HepG2 (cell line): Measurements from ENCODE around the gene FAP. TPM values are rescaled to one million over a fixed set of nuclear protein-coding genes. Genes with fewer than 3 reads are reported as not detected.

Source experiments
- ATAC-seq: fragments of 200-7000 bp; cut with Tn5 transposase; 3 replicates; pipeline ENCODE4 v1.9.1; 2020; ENCODE audit warnings: mild to moderate bottlenecking, moderate library complexity
- BruUV-seq: library from RNA; stranded (reverse); fragments of 400-500 nt; replicated peaks from 2 replicates; lab custom pipeline; 2021; lab: Mats Ljungman, UMichigan
- CTCF ChIA-PET: fragments of 300-600 bp; formaldehyde crosslinking; extraction: SDS; loops from one replicate; lab custom pipeline; 2021; ENCODE audit warnings: low total read pairs, inconsistent platforms, low intra/inter-chr PET ratio; lab: Yijun Ruan, JAX
- POLR2A ChIA-PET: fragments of 350-600 bp; sonication (Branson Sonifier 250); formaldehyde crosslinking; loops from one replicate; lab custom pipeline; 2020; ENCODE audit warnings: antibody characterized with exemption, inconsistent platforms; lab: Yijun Ruan, JAX
- DNase-seq: peaks from one replicate; pipeline ENCODE4 v3.0.0-alpha.2; 2015; ENCODE audit warnings: low spot score
- FAIRE-seq: peaks from 3 replicates; lab custom pipeline; 2011; peaks lifted over from hg19 to GRCh38; lab: Jason Lieb, UNC
- H2AFZ ChIP-seq: one replicate; pipeline ENCODE4 v1.6.1; 2011; ENCODE audit warnings: low read length, inconsistent platforms
- H3K27ac ChIP-seq: fragments of 300-600 bp; 3 replicates; pipeline ENCODE4 v1.8.0; 2011; ENCODE audit warnings: mixed run types, mild to moderate bottlenecking, mixed read lengths, low read length, inconsistent platforms; ENCODE audit not compliant: insufficient read depth; ENCODE audit errors: extremely low read length
- H3K27me3 ChIP-seq, 2 experiments: fragments of 200-600 bp in 1 of 2; 2 replicates in 1 of 2; 3 replicates in 1 of 2; pipeline versions ENCODE4 v1.6.0 to v1.8.0; 2011; ENCODE audit warnings: low read length in 2 of 2, mild to moderate bottlenecking in 2 of 2, moderate library complexity in 2 of 2, inconsistent platforms in 1 of 2; ENCODE audit not compliant: insufficient read depth in 2 of 2, control insufficient read depth in 1 of 2
- H3K36me3 ChIP-seq, 2 experiments: fragments of 200-600 bp in 1 of 2; replicated peaks in 1 of 2; 2 replicates in 1 of 2; 3 replicates in 1 of 2; pipeline versions ENCODE4 v1.5.1 to v1.8.0; 2011; ENCODE audit warnings: low read length in 2 of 2, inconsistent platforms in 1 of 2; ENCODE audit not compliant: insufficient read depth in 2 of 2, control insufficient read depth in 1 of 2
- H3K4me1 ChIP-seq: 2 replicates; pipeline ENCODE4 v1.5.1; 2012; ENCODE audit warnings: low read length, inconsistent platforms; ENCODE audit not compliant: insufficient read depth
- H3K4me2 ChIP-seq: 2 replicates; pipeline ENCODE4 v1.6.0; 2011; ENCODE audit warnings: low read depth, low read length, inconsistent platforms
- H3K4me3 ChIP-seq, 3 experiments: fragments of 200-600 bp in 1 of 3; sonication (generic), shearing (Covaris generic) in 1 of 3; replicated peaks in 1 of 3; 2 replicates each; pipeline ENCODE4 v1.5.1; 2011 to 2016; ENCODE audit warnings: low read length in 3 of 3, inconsistent platforms in 2 of 3, low read depth in 2 of 3, mild to moderate bottlenecking in 2 of 3, control low read depth in 1 of 3, mixed read lengths in 1 of 3; ENCODE audit not compliant: insufficient read depth in 1 of 3
- H3K79me2 ChIP-seq: one replicate; pipeline ENCODE4 v1.6.1; 2011; ENCODE audit warnings: low read length, inconsistent platforms; ENCODE audit not compliant: insufficient read depth
- H3K9ac ChIP-seq: 2 replicates; pipeline ENCODE4 v1.6.0; 2011; ENCODE audit warnings: mild to moderate bottlenecking, low read depth, low read length, inconsistent platforms; ENCODE audit not compliant: insufficient read depth
- H3K9me3 ChIP-seq: 2 replicates; pipeline ENCODE4 v1.5.1; 2012; ENCODE audit warnings: mild to moderate bottlenecking, low read length
- H4K20me1 ChIP-seq: 2 replicates; pipeline ENCODE4 v1.6.0; 2011; ENCODE audit warnings: inconsistent platforms, mild to moderate bottlenecking, low read length, moderate library complexity; ENCODE audit not compliant: insufficient read depth
- ARNTL ChIP-seq: sonication (generic); formaldehyde crosslinking; IDR thresholded peaks from 2 replicates; pipeline ENCODE4 v1.4.0; 2020; ENCODE audit warnings: mild to moderate bottlenecking, missing genetic modification reagents
- DZIP1 ChIP-seq: sonication (generic); formaldehyde crosslinking; IDR thresholded peaks from 2 replicates; pipeline ENCODE4 v1.5.0; 2020; ENCODE audit warnings: mild to moderate bottlenecking, missing genetic modification reagents
- IKZF4 ChIP-seq: sonication (generic); formaldehyde crosslinking; IDR thresholded peaks from 2 replicates; pipeline ENCODE4 v1.5.1; 2020; ENCODE audit warnings: borderline replicate concordance, mild to moderate bottlenecking, low read depth, missing genetic modification reagents; ENCODE audit errors: not compliant biosample characterization
- KDM5A ChIP-seq: fragments of 200-600 bp; sonication (generic); IDR thresholded peaks from 2 replicates; pipeline ENCODE4 v1.7.0; 2018; ENCODE audit warnings: antibody characterized with exemption, mild to moderate bottlenecking, low read length, borderline replicate concordance
- MATR3 ChIP-seq: sonication (generic); formaldehyde crosslinking; IDR thresholded peaks from 2 replicates; pipeline ENCODE4 v1.4.0; 2020; ENCODE audit warnings: missing genetic modification reagents
- YEATS2 ChIP-seq: sonication (generic); formaldehyde crosslinking; IDR thresholded peaks from 2 replicates; pipeline ENCODE4 v1.4.0; 2020; ENCODE audit warnings: missing genetic modification reagents, borderline replicate concordance
- ZNF724P ChIP-seq: sonication (generic); formaldehyde crosslinking; IDR thresholded peaks from 2 replicates; pipeline ENCODE4 v1.8.0; 2022; ENCODE audit warnings: missing genetic modification reagents, borderline replicate concordance
- WGBS: methylation state at CpG from one replicate; pipeline ENCODE4 v1.1.6; 2017; ENCODE audit warnings: low lambda C conversion rate; 5-methylcytosine and 5-hydroxymethylcytosine counted together
- in situ Hi-C: cut with HindIII; loops from 2 replicates; pipeline ENCODE4 v1.10.0; 2017; ENCODE audit warnings: low pct_unique_long_range_greater_than_20kb; ENCODE audit not compliant: extremely low pct_ligation_motif_present
- intact Hi-C: fragments of 100-400 bp; cut with micrococcal nuclease; formaldehyde crosslinking; loops from one replicate; pipeline ENCODE4 v1.10.0; 2022; ENCODE audit not compliant: unreplicated experiment
- polyA plus RNA-seq, 8 experiments: library from polyadenylated mRNA; depleted of rRNA in 3 of 8; stranded (reverse) in 7 of 8; unstranded in 1 of 8; fragments of >200 nt; fragmentation: Illumina TruSeq in 4 of 8; extraction: Trizol in 4 of 8; gene quantifications; 2 replicates each; pipeline versions ENCODE4 v1.2.1 to v1.2.3, GENCODE V29; 2011 to 2016; ENCODE audit warnings: low read depth in 4 of 8, missing spikeins in 1 of 8, mixed read lengths in 1 of 8; ENCODE audit not compliant: insufficient read depth in 1 of 8
- total RNA-seq, 5 experiments: library from RNA; depleted of rRNA; stranded (reverse); fragments of >200 nt; fragmentation: Illumina TruSeq; extraction: Trizol; gene quantifications; 2 replicates each; pipeline ENCODE4 v1.2.3, GENCODE V29; 2016; ENCODE audit warnings: low read depth in 1 of 5

Gene FAP
- total and polyA plus RNA-seq, 2 of the 13 experiments (the other 11 are each of a cell fraction or from before 2014, with no cell fraction given), result not detected

- Histone ChIP-seq H3K4me2 (no peak overlapping the region), H3K36me3 (no peaks in the 10 kb centered on the region), H3K27me3 (no peaks in the 10 kb centered on the region), H2AFZ (no peak overlapping the region), H3K9me3 (no peaks in the 10 kb centered on the region), H4K20me1 (no peaks in the 10 kb centered on the region), H3K27ac (no peak overlapping the region), H3K79me2 (no peaks in the 10 kb centered on the region), H3K4me3 (no peak overlapping the region), H3K4me1 (no peaks in the 10 kb centered on the region), H3K9ac (no peak overlapping the region)
- POLR2A ChIA-PET, result no interaction called here
- BruUV-seq, result no TSS peak
- CTCF ChIA-PET, result no interaction called here
- intact Hi-C loops (no loop called here), in situ Hi-C loops (no loop called here)
- TF ChIP-seq ARNTL (CRISPR knock-in tag), result no peak
- TF ChIP-seq DZIP1 (CRISPR knock-in tag), result no peak
- no peak for TF ChIP-seq KDM5A
- no peak for TF ChIP-seq MATR3
- no peak for TF ChIP-seq ZNF724P (CRISPR knock-in tag)
- no peak for TF ChIP-seq IKZF4 (CRISPR knock-in tag)
- no peak for TF ChIP-seq YEATS2
- no peak for ATAC-seq
- no peak for FAIRE-seq
- DNase-seq, result no peak
- 95% methylated on average over 1 of the region's 1 CpG for WGBS
Observed at GRCh38 chr2:162267996-162268395, 24.8 kb upstream of the FAP start.
